K562 (cell line): ENCODE results near the gene MRPL28. TPM values are rescaled to one million over a fixed set of nuclear protein-coding genes. Genes with fewer than 3 reads are reported as not detected.

Source experiments
- KAT7 ChIP-seq: sonication (generic); formaldehyde crosslinking; IDR thresholded peaks from 2 replicates; pipeline ENCODE4 v1.8.0; 2022; ENCODE audit warnings: missing genetic modification reagents, mild to moderate bottlenecking, borderline replicate concordance
- NR4A1 ChIP-seq, 2 experiments: fragments of 250-450 bp in 1 of 2; fragments of 450-650 bp in 1 of 2; sonication (Bioruptor Pico) in 1 of 2; IDR thresholded peaks; 2 replicates each; pipeline versions ENCODE4 v1.4.0 to v1.6.1; 2016 to 2020; ENCODE audit warnings: mild to moderate bottlenecking in 2 of 2, missing compliant biosample characterization in 1 of 2, missing genetic modification characterization in 1 of 2, moderate library complexity in 1 of 2
- OTX1 ChIP-seq: fragments of 450-650 bp; formaldehyde crosslinking; IDR thresholded peaks from 2 replicates; pipeline ENCODE4 v1.4.0; 2022; ENCODE audit warnings: mild to moderate bottlenecking
- POLR3A ChIP-seq: IDR thresholded peaks from 2 replicates; pipeline ENCODE4 v1.6.1; 2011; ENCODE audit warnings: borderline replicate concordance, mild to moderate bottlenecking, moderate library complexity; ENCODE audit not compliant: insufficient read length, insufficient read depth; ENCODE audit errors: extremely low read depth
- SMARCA4 ChIP-seq: fragments of 450-650 bp; IDR thresholded peaks from 2 replicates; pipeline ENCODE4 v1.6.1; 2016
- SRF ChIP-seq, 2 experiments: fragments of 250-450, 450-650 bp in 1 of 2; sonication (Bioruptor Pico) in 1 of 2; sonication (generic) in 1 of 2; formaldehyde crosslinking; IDR thresholded peaks; 2 replicates each; pipeline versions ENCODE4 v1.5.0 to v1.5.1; 2020 to 2022; ENCODE audit warnings: mild to moderate bottlenecking in 1 of 2, missing genetic modification reagents in 1 of 2
- ZBED1 ChIP-seq: IDR thresholded peaks from 2 replicates; pipeline ENCODE4 v1.6.1; 2014
- ZNF316 ChIP-seq: fragments of 450-650 bp; IDR thresholded peaks from 2 replicates; pipeline ENCODE4 v1.6.1; 2016
- ZNF668 ChIP-seq: fragments of 250-450 bp; sonication (Bioruptor Pico); IDR thresholded peaks from 2 replicates; pipeline ENCODE4 v1.8.0; 2022; ENCODE audit warnings: mild to moderate bottlenecking, inconsistent platforms
- polyA plus RNA-seq, 8 experiments: library from polyadenylated mRNA; depleted of rRNA in 4 of 8; stranded (reverse) in 5 of 8; unstranded in 3 of 8; fragments of >200 nt; fragmentation: Nextera tagmentation in 2 of 8; fragmentation: Illumina TruSeq in 1 of 8; extraction: Ambion mirVana in 2 of 8; extraction: Trizol in 1 of 8; gene quantifications; 2 replicates each; pipeline versions ENCODE4 v1.2.1 to v1.2.3, GENCODE V29; 2011 to 2014; ENCODE audit warnings: inconsistent platforms in 1 of 8, missing spikeins in 1 of 8
- total RNA-seq, 7 experiments: library from RNA; depleted of rRNA in 6 of 7; stranded (reverse); fragments of >200 nt in 6 of 7; fragmentation: Illumina TruSeq in 2 of 7; extraction: Trizol in 2 of 7; gene quantifications; 2 replicates each; pipeline versions ENCODE4 v1.2.1 to v1.2.3, GENCODE V29; 2011 to 2021; ENCODE audit warnings: low replicate concordance in 1 of 7
- TF ChIP-seq, protein P1 (sequence below): sonication (generic); formaldehyde crosslinking; IDR thresholded peaks from 2 replicates; pipeline ENCODE4 v1.8.1; 2023; ENCODE audit warnings: mild to moderate bottlenecking, missing genetic modification reagents
- TF ChIP-seq, protein P2 (sequence below): fragments of 150-350 bp; IDR thresholded peaks from 2 replicates; pipeline ENCODE4 v1.6.1; 2014; ENCODE audit warnings: low read depth, mild to moderate bottlenecking, low read length, borderline replicate concordance
- TF ChIP-seq, protein P3 (sequence below), 2 experiments: fragments of 450-650 bp; conservative IDR thresholded peaks; 2 replicates each; pipeline ENCODE4 v1.6.1; 2017; ENCODE audit warnings: mild to moderate bottlenecking in 2 of 2, moderate library complexity in 2 of 2
- TF ChIP-seq, protein P4 (sequence below): sonication (generic); formaldehyde crosslinking; IDR thresholded peaks from 2 replicates; pipeline ENCODE4 v1.8.0; 2022; ENCODE audit warnings: missing genetic modification reagents, mild to moderate bottlenecking, moderate library complexity, borderline replicate concordance
- TF ChIP-seq, protein P5 (sequence below): fragments of 450-650 bp; IDR thresholded peaks from 2 replicates; pipeline ENCODE4 v1.6.1; 2016; ENCODE audit warnings: antibody characterized with exemption
- TF ChIP-seq, protein P6 (sequence below): sonication (generic); formaldehyde crosslinking; IDR thresholded peaks from 2 replicates; pipeline ENCODE4 v1.8.1; 2023; ENCODE audit warnings: mild to moderate bottlenecking, missing genetic modification reagents

MRPL28 gene
- total and polyA plus RNA-seq, 9 of the 15 experiments (the other 6 are each of a cell fraction or from before 2014, with no cell fraction given) = 2.5 to 323 (median 175) TPM

DNA sequence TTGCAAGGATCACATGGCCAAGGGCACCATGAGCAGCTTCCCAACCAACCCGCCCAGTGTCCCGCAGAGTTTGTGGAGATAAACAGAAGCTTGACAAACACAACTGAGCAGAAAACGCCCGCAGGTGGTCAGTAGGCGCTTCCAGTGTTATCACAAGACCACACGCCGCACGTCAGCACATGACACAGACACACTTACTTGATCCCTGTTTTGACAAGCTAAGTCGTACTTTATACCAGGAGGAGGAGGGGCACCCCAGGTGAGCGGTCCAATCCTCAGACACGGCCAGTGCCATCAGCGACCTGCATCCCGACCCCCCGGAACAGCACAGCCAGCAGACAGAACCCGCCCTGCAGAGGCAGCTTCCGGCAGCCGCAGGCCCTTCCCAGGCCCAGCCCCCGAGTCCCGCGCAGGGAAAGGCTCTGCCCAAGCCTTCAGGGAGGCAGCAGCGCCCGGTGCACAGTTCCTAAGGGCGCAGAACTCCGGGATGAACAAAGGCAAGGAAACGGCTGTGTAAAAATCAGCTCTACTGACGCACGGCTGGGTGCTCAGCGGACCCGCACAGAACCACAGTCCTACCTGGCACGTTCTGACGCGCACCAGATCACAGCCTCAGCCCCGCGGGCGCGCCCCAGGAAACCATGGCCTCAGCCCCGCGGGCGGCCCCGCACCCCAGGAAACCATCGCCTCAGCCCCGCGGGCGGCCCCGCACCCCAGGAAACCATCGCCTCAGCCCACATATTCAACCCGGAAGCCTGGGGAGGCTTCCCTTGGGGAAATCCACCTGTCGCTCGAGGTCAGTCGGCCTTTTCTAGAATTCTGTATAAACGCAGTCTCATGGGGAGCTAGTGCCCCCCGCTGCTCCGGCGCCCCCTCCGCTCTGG lies 45.6 kb downstream of the MRPL28 start (continued):
- TF ChIP-seq POLR3A = no peak
- TF ChIP-seq SRF (CRISPR knock-in tag; IDR thresholded peaks at IDR 0.05) = no peak; a peak in 1 of 4 replicates
- TF ChIP-seq ZNF316 = no peak
- peak; percentile 78; the same call in 1 of the 2 replicates for TF ChIP-seq SMARCA4
- no peak for TF ChIP-seq NR4A1 (CRISPR knock-in tag; IDR thresholded peaks at IDR 0.05)
- TF ChIP-seq NR4A1 (tag; IDR thresholded peaks at IDR 0.05) = no peak
- TF ChIP-seq, protein P1, sequence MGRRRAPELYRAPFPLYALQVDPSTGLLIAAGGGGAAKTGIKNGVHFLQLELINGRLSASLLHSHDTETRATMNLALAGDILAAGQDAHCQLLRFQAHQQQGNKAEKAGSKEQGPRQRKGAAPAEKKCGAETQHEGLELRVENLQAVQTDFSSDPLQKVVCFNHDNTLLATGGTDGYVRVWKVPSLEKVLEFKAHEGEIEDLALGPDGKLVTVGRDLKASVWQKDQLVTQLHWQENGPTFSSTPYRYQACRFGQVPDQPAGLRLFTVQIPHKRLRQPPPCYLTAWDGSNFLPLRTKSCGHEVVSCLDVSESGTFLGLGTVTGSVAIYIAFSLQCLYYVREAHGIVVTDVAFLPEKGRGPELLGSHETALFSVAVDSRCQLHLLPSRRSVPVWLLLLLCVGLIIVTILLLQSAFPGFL (CRISPR knock-in tag) = no peak
- TF ChIP-seq, protein P2, sequence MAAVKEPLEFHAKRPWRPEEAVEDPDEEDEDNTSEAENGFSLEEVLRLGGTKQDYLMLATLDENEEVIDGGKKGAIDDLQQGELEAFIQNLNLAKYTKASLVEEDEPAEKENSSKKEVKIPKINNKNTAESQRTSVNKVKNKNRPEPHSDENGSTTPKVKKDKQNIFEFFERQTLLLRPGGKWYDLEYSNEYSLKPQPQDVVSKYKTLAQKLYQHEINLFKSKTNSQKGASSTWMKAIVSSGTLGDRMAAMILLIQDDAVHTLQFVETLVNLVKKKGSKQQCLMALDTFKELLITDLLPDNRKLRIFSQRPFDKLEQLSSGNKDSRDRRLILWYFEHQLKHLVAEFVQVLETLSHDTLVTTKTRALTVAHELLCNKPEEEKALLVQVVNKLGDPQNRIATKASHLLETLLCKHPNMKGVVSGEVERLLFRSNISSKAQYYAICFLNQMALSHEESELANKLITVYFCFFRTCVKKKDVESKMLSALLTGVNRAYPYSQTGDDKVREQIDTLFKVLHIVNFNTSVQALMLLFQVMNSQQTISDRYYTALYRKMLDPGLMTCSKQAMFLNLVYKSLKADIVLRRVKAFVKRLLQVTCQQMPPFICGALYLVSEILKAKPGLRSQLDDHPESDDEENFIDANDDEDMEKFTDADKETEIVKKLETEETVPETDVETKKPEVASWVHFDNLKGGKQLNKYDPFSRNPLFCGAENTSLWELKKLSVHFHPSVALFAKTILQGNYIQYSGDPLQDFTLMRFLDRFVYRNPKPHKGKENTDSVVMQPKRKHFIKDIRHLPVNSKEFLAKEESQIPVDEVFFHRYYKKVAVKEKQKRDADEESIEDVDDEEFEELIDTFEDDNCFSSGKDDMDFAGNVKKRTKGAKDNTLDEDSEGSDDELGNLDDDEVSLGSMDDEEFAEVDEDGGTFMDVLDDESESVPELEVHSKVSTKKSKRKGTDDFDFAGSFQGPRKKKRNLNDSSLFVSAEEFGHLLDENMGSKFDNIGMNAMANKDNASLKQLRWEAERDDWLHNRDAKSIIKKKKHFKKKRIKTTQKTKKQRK = no peak
- TF ChIP-seq KAT7 = no peak
- TF ChIP-seq, protein P3, sequence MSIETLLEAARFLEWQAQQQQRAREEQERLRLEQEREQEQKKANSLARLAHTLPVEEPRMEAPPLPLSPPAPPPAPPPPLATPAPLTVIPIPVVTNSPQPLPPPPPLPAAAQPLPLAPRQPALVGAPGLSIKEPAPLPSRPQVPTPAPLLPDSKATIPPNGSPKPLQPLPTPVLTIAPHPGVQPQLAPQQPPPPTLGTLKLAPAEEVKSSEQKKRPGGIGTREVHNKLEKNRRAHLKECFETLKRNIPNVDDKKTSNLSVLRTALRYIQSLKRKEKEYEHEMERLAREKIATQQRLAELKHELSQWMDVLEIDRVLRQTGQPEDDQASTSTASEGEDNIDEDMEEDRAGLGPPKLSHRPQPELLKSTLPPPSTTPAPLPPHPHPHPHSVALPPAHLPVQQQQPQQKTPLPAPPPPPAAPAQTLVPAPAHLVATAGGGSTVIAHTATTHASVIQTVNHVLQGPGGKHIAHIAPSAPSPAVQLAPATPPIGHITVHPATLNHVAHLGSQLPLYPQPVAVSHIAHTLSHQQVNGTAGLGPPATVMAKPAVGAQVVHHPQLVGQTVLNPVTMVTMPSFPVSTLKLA (conservative IDR thresholded peaks at IDR 0.05) = peak; percentile 93 to 97
- TF ChIP-seq, protein P4, sequence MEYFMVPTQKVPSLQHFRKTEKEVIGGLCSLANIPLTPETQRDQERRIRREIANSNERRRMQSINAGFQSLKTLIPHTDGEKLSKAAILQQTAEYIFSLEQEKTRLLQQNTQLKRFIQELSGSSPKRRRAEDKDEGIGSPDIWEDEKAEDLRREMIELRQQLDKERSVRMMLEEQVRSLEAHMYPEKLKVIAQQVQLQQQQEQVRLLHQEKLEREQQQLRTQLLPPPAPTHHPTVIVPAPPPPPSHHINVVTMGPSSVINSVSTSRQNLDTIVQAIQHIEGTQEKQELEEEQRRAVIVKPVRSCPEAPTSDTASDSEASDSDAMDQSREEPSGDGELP (CRISPR knock-in tag) = peak; percentile 84
- TF ChIP-seq, protein P5, sequence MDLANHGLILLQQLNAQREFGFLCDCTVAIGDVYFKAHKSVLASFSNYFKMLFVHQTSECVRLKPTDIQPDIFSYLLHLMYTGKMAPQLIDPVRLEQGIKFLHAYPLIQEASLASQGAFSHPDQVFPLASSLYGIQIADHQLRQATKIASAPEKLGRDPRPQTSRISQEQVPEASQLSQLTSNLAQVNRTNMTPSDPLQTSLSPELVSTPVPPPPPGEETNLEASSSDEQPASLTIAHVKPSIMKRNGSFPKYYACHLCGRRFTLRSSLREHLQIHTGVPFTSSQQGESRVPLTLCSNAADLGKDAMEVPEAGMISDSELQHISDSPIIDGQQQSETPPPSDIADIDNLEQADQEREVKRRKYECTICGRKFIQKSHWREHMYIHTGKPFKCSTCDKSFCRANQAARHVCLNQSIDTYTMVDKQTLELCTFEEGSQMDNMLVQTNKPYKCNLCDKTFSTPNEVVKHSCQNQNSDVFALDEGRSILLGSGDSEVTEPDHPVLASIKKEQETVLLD = no peak; the same call in 1 of the 2 replicates
- no peak for TF ChIP-seq OTX1 (CRISPR knock-in tag)
- no peak for TF ChIP-seq ZNF668 (CRISPR knock-in tag)
- peak; percentile 23 for TF ChIP-seq ZBED1
- TF ChIP-seq, protein P6, sequence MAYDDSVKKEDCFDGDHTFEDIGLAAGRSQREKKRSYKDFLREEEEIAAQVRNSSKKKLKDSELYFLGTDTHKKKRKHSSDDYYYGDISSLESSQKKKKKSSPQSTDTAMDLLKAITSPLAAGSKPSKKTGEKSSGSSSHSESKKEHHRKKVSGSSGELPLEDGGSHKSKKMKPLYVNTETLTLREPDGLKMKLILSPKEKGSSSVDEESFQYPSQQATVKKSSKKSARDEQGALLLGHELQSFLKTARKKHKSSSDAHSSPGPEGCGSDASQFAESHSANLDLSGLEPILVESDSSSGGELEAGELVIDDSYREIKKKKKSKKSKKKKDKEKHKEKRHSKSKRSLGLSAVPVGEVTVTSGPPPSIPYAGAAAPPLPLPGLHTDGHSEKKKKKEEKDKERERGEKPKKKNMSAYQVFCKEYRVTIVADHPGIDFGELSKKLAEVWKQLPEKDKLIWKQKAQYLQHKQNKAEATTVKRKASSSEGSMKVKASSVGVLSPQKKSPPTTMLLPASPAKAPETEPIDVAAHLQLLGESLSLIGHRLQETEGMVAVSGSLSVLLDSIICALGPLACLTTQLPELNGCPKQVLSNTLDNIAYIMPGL (CRISPR knock-in tag) = no peak
